GM08714 (cell line): ENCODE data around the gene SLC22A2.

ENCODE experiments used
- H3K4me3 ChIP-seq: fragments of 200-500 bp; sonication (Bioruptor generic); 2 replicates; pipeline ENCODE4 v1.5.1; 2014; ENCODE audit warnings: mild to moderate bottlenecking, low read length, inconsistent platforms
- ZNF274 ChIP-seq: IDR thresholded peaks from 2 replicates; pipeline ENCODE4 v1.6.1; 2012; ENCODE audit warnings: mild to moderate bottlenecking, low read depth, low read length

SLC22A2 gene

GRCh38 chr6:160264061-160264612 is 5.5 kb upstream of the SLC22A2 start:
- H3K4me3 ChIP-seq: no peak overlapping the region
- no peak for TF ChIP-seq ZNF274

- no peak for TF ChIP-seq ZNF274
- no peak overlapping the region for H3K4me3 ChIP-seq
Observed at GRCh38 chr6:160263196-160263939, 4.7 kb upstream of the SLC22A2 start.

GRCh38 chr6:160261991-160262680 is 3.5 kb upstream of the SLC22A2 start:
- no peak for TF ChIP-seq ZNF274
- H3K4me3 ChIP-seq: no peak overlapping the region

GRCh38 chr6:160260803-160261450 is 2.3 kb upstream of the SLC22A2 start:
- TF ChIP-seq ZNF274: no peak
- no peak overlapping the region for H3K4me3 ChIP-seq

- no peak for TF ChIP-seq ZNF274
- no peak overlapping the region for H3K4me3 ChIP-seq
Observed at GRCh38 chr6:160260367-160260766, 1.7 kb upstream of the SLC22A2 start.

GRCh38 chr6:160259598-160259997 is 977 bp upstream of the SLC22A2 start:
- no peak for TF ChIP-seq ZNF274
- no peak overlapping the region for H3K4me3 ChIP-seq

- no peak for TF ChIP-seq ZNF274
- H3K4me3 ChIP-seq: no peak overlapping the region
Observed at GRCh38 chr6:160259143-160259425, 463 bp upstream of the SLC22A2 start.

GRCh38 chr6:160256445-160256844 is 2.2 kb downstream of the SLC22A2 start:
- no peak overlapping the region for H3K4me3 ChIP-seq
- TF ChIP-seq ZNF274: no peak

- no peak overlapping the region for H3K4me3 ChIP-seq
- TF ChIP-seq ZNF274: no peak
Observed at GRCh38 chr6:160254467-160255312, 3.9 kb downstream of the SLC22A2 start.

- H3K4me3 ChIP-seq: no peak overlapping the region
- TF ChIP-seq ZNF274: no peak
Observed at GRCh38 chr6:160253714-160254113, 4.9 kb downstream of the SLC22A2 start.

GRCh38 chr6:160253292-160253691 is 5.3 kb downstream of the SLC22A2 start:
- TF ChIP-seq ZNF274: no peak
- no peak overlapping the region for H3K4me3 ChIP-seq

- TF ChIP-seq ZNF274: no peak
- no peak overlapping the region for H3K4me3 ChIP-seq
Observed at GRCh38 chr6:160252073-160252813, 6.4 kb downstream of the SLC22A2 start.

GRCh38 chr6:160249671-160250070 is 8.9 kb downstream of the SLC22A2 start:
- no peak for TF ChIP-seq ZNF274
- no peak overlapping the region for H3K4me3 ChIP-seq
